GM19438 (cell line): ENCODE measurements around the gene AGMO.
"Not testable (repeated sequence)": the region's sequence is repeated elsewhere in the genome, so short reads cannot be mapped to it uniquely, and the experiment has no call there.

Source experiments
- ATAC-seq: cut with Tn5 transposase; IDR thresholded peaks from one replicate; pipeline ENCODE4 v1.9.1; 2021; ENCODE audit warnings: low read depth; ENCODE audit not compliant: unreplicated experiment

Gene AGMO

GRCh38 chr7:15334536-15335263, 227.1 kb downstream of the AGMO start:
- ATAC-seq: no peak

DNA sequence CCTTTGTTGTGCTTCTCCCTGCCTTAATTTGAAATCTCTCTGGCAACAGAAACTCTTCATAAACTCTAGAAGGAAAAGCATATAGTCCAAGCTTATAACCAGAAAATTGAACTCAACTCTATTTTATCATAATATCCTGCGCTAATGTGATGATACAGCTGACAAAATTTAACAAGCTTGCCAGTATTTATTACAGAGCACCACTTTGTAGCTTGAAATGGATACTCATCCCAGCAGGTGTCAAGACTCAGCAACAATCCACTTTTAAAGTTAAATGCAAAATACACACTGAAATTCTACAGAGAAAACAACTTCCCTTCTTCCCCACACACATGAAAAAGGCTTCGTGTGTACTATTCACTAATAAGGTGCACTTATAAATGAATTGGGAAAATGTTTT, 228.9 kb downstream of the AGMO start:
- no peak for ATAC-seq

DNA sequence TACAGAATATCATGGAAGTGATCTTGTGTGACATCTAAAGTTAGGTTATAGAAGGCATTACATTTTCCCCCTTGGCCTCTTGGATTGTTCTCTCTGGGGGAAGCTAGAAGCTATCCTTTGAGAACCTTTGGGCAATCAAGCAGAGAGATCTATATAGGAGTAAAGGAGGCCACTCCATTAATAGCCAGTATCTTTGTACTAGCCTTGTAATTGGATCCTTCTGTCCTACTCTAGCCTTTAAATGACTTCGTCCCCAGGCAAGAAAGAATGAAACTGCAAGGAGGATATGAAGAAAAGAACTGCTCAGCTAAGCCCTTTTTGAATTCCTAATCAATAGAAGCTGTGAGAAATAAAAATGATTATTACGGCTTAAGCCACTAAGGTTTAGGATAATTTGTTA, 230.9 kb downstream of the AGMO start:
- ATAC-seq: no peak

DNA sequence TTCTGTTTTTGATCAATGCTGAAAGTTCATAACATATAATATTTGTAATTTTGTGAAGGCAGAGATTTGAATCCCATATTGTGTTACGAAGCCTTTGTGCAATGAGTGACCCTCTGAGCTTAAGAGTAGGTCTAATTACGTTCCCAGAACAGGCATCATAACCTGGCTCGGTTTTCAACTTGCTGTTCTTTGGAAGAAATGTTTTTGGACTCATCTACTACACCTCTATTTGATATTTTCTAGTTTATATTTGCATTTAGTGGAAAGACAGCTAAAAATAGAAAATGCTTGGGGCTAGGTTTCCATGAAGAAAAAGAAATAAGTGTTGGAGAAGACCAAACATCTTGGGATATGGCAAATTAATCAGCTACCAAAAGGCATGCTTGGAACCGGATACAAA, 234.8 kb downstream of the AGMO start:
- ATAC-seq: no peak

GRCh38 chr7:15326044-15326644, 235.7 kb downstream of the AGMO start:
- no peak for ATAC-seq

GRCh38 chr7:15323550-15323949, 238.3 kb downstream of the AGMO start:
- ATAC-seq: no peak

GRCh38 chr7:15317215-15317614, 244.6 kb downstream of the AGMO start:
- ATAC-seq: no peak

DNA sequence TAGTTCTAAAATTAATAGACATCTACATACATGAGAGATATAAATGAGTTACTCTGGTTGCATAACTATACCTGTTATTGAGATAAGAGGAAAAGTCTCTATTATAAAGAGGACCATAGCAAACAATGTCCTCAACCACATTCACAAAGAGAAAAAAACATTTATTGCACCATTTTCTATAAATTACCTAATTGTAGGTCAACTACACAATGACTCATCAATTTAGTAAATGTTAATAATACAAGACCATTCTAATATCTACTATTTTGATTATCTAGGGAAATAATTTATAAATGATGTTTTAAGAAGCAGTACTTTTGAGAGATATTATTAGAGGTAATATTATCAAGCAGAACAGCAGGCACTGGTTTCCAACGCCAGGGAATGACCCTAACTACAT, 246.1 kb downstream of the AGMO start:
- no peak for ATAC-seq

- no peak for ATAC-seq
These were observed 246.9 kb downstream of the AGMO start for GRCh38 chr7:15314922-15315321.

DNA sequence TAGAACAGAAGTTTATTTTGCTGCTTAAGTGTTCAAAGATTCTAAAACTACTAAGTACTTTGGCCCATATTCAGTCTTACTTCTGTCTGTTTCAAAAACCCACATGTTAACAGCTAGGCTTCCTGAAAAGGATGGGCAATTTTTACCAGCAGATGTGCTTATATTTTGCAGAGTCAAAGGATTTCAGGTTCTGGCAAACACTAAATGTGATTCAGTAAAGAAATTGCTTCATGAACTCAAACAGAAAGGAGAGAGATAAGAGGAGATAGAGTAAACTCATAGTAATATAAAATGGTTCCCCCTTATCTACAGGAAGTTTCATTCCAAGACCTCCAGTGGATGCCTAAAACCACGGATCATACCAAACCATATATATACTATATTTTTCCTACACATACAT, 248.5 kb downstream of the AGMO start:
- no peak for ATAC-seq

DNA sequence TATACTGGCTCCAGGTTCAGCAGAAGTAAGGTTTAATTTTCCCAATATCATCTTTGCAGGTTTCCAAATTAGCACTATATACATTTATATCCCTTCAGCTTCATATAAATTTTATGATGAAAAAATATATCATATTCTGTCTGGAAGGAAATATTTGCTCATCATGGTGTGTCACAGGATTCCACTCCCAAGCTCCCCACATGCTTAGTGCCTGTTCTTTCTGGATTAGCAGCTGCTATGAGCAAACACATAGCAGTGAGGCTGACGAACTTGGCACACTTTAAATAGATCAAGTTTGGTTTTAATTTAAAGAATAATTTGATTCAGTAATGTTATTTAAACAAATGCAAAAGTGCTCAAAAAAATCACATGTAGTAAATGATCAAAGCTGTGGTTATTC, 251.9 kb downstream of the AGMO start:
- ATAC-seq: no peak

GRCh38 chr7:15308821-15309220, 253.0 kb downstream of the AGMO start:
- no peak for ATAC-seq

- no peak for ATAC-seq
These were observed 255.5 kb downstream of the AGMO start for GRCh38 chr7:15306296-15306695.

- no peak for ATAC-seq
These were observed 256.7 kb downstream of the AGMO start for GRCh38 chr7:15305002-15305600.

DNA sequence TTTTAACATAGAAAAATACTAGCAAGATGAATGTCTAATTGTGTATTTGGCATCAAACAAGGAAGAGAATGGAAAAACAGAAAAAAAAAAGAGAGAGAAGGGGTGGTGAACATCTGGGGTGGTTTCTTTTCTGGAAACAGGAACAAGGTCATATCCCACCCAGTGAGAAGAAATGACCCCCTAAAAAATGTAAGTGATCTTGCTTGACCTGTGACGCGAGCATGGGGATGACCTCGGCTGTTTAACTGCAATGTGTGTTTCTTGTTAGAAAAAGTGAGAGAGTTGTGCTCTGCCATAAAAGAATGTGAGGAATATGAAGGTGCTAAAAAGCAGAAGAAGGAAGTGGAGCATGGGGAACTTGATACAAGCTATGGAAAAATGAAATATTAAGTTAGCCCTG, 258.5 kb downstream of the AGMO start:
- ATAC-seq: no peak

DNA sequence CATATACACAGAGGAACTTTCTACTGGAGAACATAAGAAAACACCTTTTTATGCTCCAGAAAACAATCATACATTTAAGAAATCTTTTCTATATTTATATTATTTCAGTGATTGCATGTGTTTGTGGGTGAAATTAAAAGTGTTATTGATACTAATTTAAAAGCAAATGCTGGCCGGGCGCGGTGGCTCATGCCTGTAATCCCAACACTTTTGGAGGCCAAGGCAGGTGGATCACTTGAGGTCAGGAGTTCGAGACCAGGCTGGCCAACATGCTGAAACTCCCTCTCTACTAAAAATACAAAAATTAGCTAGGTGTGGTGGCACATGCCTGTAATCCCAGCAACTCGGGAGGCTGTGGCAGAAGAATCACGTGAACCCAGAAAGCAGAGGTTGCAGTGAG, 260.8 kb downstream of the AGMO start:
- not testable (repeated sequence) for ATAC-seq

DNA sequence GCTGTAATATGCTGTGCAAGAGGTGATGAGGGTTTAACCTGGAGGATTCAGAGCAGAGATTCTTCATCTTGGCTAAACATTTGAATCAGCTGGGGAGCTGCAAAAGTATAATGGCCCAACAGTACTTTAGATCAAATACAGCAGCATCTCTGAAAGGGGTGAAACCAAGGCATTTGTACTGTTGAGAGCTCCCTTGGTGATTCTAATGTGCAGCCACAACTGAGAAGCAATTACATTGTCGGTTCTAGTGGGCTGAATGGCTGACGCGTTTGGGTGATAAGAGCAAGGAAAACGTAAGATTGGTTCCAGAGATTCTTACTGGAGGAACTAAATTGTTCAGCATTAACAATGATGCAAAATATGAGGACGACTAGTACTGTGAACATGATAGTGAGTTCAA, 269.7 kb downstream of the AGMO start:
- ATAC-seq: no peak

DNA sequence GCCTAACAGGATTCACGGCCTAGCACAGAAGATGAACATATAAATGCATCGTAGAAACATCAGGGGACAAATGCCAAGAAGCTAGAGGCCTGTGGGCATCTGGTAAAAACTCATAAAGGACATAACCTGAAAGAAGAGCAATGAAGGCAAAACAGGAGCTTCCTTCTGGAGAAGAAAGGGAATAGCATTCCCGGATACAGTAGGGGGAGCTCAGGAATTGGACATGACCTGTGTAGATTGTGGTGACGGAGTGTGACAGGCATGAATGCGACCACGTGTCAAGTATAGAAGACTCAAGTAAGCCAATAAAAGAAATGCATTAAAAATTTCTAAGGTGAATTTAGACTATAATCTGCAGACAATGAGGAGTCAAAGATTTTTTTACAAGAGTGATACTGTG, 270.1 kb downstream of the AGMO start:
- no peak for ATAC-seq

- ATAC-seq: no peak
These were observed 273.1 kb downstream of the AGMO start for GRCh38 chr7:15288741-15289140.

- ATAC-seq: no peak
These were observed 277.4 kb downstream of the AGMO start for GRCh38 chr7:15284396-15284795.

DNA sequence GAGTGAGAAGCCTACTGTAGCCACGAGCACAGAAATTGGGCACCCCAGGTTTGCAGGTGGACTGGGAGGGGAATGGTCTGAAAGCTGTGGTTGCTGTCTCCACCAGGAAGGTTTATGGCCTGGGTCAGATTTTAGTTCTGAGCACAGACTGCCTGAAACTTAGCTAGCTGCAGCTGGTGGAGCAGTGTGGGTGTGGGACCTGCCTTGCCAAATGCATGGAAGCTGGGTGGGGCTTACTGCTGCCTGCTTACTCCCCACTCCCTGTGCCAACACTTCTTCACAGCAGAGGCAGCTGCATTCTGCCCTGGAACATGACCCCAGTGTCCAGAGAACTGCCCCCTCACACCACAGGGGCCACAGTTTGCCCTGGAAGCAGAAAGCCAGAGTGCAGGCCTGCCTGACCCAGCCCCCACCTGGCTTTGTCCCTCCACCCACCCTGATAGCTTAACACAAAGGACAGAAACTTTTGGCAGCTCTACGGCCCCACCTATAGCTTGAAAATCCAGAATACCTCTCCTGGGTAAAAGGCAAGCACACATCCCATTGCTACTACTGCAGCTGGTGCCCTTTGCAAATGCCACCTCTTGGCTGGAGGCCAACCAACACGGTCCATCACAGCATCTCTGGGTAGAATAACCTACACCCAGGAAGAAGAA, 281.6 kb downstream of the AGMO start:
- ATAC-seq: no peak

- ATAC-seq: no peak
These were observed 282.2 kb downstream of the AGMO start for GRCh38 chr7:15279640-15280039.
